ENCODE data around the gene NLK. TPM values are rescaled to one million over a fixed set of nuclear protein-coding genes. Genes with fewer than 3 reads are reported as not detected.
"Not testable (repeated sequence)": the region's sequence is repeated elsewhere in the genome, so short reads cannot be mapped to it uniquely, and the experiment has no call there.

NLK gene
- total and polyA plus RNA-seq, 2 donors (not counting 3 experiments of a cell fraction or from before 2014, with no cell fraction given) = 23.8 to 34.2 TPM

DNA sequence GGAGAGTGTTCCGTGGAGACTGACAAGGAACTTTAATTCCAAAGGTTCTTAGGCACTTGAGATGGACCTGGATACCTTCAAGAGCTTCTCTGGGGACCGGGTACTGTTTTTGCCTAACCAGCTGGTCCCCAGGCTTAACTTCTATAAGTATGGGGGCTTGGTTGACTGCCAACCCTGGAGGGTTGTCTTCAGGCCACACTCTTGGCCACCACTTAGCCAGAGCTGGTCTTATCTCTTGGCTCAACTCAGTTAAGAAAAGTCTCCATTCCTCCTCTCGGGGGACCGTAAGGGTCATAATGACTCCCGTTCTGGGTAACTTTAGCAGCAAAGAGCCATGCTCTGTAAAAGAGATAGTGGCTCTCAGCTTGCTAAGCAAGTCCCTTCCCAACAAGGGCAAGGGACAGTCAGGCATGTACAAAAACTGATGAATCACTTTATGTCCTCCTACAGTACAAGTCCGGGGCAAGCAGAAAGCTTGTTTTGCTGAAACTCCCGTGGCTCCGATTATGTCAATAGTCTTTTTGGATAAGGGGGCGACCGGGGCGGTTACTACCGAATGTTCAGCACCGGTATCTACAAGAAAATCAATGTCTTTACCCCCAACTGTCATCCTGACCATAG is 193.7 kb downstream of the NLK start:
- H3K4me3 ChIP-seq (replicated peaks in 1 of 3; ENCODE audit: insufficient read depth in 1 of 3, low read depth in 1 of 3, low read length in 3 of 3); H3K27me3 ChIP-seq (ENCODE audit: control insufficient read depth in 2 of 2, insufficient read depth in 2 of 2, low read length in 2 of 2); DNase-seq (ENCODE audit: low read depth, low spot score); H3K79me2 ChIP-seq (ENCODE audit: control insufficient read depth, insufficient read depth, low read length); H3K4me1 ChIP-seq (ENCODE audit: control insufficient read depth, extremely low read depth, insufficient read depth, low read length); FAIRE-seq; H3K9ac ChIP-seq (replicated peaks; ENCODE audit: extremely low read depth, insufficient read depth, low read length); POLR2A ChIA-PET; H3K9me3 ChIP-seq (replicated peaks; ENCODE audit: control insufficient read depth, insufficient read depth, low read length); dilution Hi-C loops (cut with MboI; ENCODE audit: extremely low pct_ligation_motif_present, low sequenced_read_pairs); H2AFZ ChIP-seq (ENCODE audit: low read depth, low read length); intact Hi-C loops (cut with micrococcal nuclease); H4K20me1 ChIP-seq (replicated peaks; ENCODE audit: control insufficient read depth, extremely low read depth, insufficient read depth, low read length); H3K36me3 ChIP-seq (ENCODE audit: control insufficient read depth in 2 of 2, extremely low read depth in 1 of 2, insufficient read depth in 2 of 2, low read length in 2 of 2); H3K4me2 ChIP-seq (ENCODE audit: insufficient read depth, low read length); H3K27ac ChIP-seq (ENCODE audit: insufficient read depth, low read depth, low read length); BruUV-seq (replicated peaks); H3K9me1 ChIP-seq (replicated peaks; ENCODE audit: control insufficient read depth, extremely low read depth, insufficient read depth, low read length): not testable (repeated sequence)
- CTCF ChIA-PET = interaction anchor here (1.8 kb wide), 1 partner anchor 35 kb away, joined by 4 read pairs; no protein-coding TSS in a partner anchor

DNA sequence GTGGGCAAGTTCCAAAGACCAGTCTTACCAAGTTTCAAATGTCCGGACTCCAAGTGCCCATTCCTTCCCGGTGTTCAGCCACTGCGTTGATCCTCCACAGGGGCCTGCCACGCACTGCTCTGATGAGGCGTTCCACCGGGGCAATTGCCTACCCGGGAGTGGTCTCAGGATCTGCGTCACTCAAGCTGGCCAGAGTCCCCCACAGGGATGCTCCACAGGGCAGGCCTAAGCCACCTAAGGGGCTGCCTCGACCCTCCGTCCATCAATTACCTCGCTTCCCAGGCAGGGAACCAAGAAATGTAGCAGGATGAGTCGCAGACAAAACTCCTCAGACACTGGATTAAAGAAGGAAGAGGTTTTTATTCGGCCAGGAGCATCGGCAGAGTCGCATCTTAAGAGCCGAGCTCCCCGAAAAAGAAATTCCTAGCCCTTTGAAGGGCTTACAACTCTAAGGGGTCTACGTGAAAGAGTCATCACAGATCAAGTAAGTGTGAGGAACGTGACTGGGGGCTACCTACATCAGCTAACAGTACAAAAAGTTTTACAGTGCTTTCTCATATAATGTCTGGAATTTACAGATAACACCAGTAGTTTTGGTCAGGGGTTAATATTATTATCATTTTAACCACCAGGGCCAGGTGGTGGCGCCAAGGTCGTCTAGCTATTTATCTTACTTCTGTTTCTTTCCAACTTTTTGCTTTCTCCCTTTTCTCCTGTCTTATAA is 196.2 kb downstream of the NLK start:
- DNase-seq (ENCODE audit: low read depth, low spot score); H3K9me1 ChIP-seq (replicated peaks; ENCODE audit: control insufficient read depth, extremely low read depth, insufficient read depth, low read length); intact Hi-C loops (cut with micrococcal nuclease); H3K79me2 ChIP-seq (ENCODE audit: control insufficient read depth, insufficient read depth, low read length); POLR2A ChIA-PET; H3K4me1 ChIP-seq (ENCODE audit: control insufficient read depth, extremely low read depth, insufficient read depth, low read length); H3K4me2 ChIP-seq (ENCODE audit: insufficient read depth, low read length); H3K9me3 ChIP-seq (replicated peaks; ENCODE audit: control insufficient read depth, insufficient read depth, low read length); H3K9ac ChIP-seq (replicated peaks; ENCODE audit: extremely low read depth, insufficient read depth, low read length); H3K36me3 ChIP-seq (ENCODE audit: control insufficient read depth in 2 of 2, extremely low read depth in 1 of 2, insufficient read depth in 2 of 2, low read length in 2 of 2); H3K27ac ChIP-seq (ENCODE audit: insufficient read depth, low read depth, low read length); H3K4me3 ChIP-seq (replicated peaks in 1 of 3; ENCODE audit: insufficient read depth in 1 of 3, low read depth in 1 of 3, low read length in 3 of 3); H4K20me1 ChIP-seq (replicated peaks; ENCODE audit: control insufficient read depth, extremely low read depth, insufficient read depth, low read length); BruUV-seq (replicated peaks); dilution Hi-C loops (cut with MboI; ENCODE audit: extremely low pct_ligation_motif_present, low sequenced_read_pairs); FAIRE-seq; H2AFZ ChIP-seq (ENCODE audit: low read depth, low read length); H3K27me3 ChIP-seq (ENCODE audit: control insufficient read depth in 2 of 2, insufficient read depth in 2 of 2, low read length in 2 of 2): not testable (repeated sequence)
- CTCF ChIA-PET = interaction anchor here (0.9 to 1.0 kb wide), 2 partner anchors 108 to 178 kb away, joined by 3 read pairs; no protein-coding TSS in a partner anchor

Measured in endothelial cell of umbilical vein (primary cell).